ENCODE results near the gene EFL1. TPM values are rescaled to one million over a fixed set of nuclear protein-coding genes. Genes with fewer than 3 reads are reported as not detected.
"Not testable (repeated sequence)": the region's sequence is repeated elsewhere in the genome, so short reads cannot be mapped to it uniquely, and the experiment has no call there.

Gene EFL1
- total RNA-seq, 2 experiments from 2014 or later, result 23.7 to 25.6 TPM

GRCh38 chr15:82197733-82198594 lies 64.6 kb downstream of the EFL1 start:
- Mint-ChIP-seq H3K27me3 (no peaks in the 10 kb centered on the region), H3K4me1 (ENCODE audit: low read depth) (no peaks in the 10 kb centered on the region), H3K9me3 (no peaks in the 10 kb centered on the region), H3K36me3 (ENCODE audit: low read depth) (no peaks in the 10 kb centered on the region), H3K27ac (no peak overlapping the region), H3K4me3 (no peak overlapping the region)
- ATAC-seq (peak; percentile 84), DNase-seq (peak; percentile 80)
- intact Hi-C loops (cut with micrococcal nuclease), result loop anchor here (5.0 kb wide), 1 partner anchor 91 kb away; no protein-coding TSS in a partner anchor
- ChIA-PET POLR2A (no interaction called here), CTCF (interaction anchor here (0.7 to 1.2 kb wide), 6 partner anchors 8 to 716 kb away, joined by 3 to 7 read pairs (median 3); no protein-coding TSS in a partner anchor)
- TF ChIP-seq, protein P1, sequence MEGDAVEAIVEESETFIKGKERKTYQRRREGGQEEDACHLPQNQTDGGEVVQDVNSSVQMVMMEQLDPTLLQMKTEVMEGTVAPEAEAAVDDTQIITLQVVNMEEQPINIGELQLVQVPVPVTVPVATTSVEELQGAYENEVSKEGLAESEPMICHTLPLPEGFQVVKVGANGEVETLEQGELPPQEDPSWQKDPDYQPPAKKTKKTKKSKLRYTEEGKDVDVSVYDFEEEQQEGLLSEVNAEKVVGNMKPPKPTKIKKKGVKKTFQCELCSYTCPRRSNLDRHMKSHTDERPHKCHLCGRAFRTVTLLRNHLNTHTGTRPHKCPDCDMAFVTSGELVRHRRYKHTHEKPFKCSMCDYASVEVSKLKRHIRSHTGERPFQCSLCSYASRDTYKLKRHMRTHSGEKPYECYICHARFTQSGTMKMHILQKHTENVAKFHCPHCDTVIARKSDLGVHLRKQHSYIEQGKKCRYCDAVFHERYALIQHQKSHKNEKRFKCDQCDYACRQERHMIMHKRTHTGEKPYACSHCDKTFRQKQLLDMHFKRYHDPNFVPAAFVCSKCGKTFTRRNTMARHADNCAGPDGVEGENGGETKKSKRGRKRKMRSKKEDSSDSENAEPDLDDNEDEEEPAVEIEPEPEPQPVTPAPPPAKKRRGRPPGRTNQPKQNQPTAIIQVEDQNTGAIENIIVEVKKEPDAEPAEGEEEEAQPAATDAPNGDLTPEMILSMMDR (IDR thresholded peaks at IDR 0.05), result peak; percentile 71

- Mint-ChIP-seq H3K4me1 (ENCODE audit: low read depth) (no peaks in the 10 kb centered on the region), H3K27ac (no peak overlapping the region), H3K36me3 (ENCODE audit: low read depth) (no peaks in the 10 kb centered on the region), H3K9me3 (no peaks in the 10 kb centered on the region), H3K27me3 (no peaks in the 10 kb centered on the region), H3K4me3 (no peak overlapping the region)
- intact Hi-C loops (cut with micrococcal nuclease), result loop anchor here (5.0 kb wide), 1 partner anchor 89 kb away; no protein-coding TSS in a partner anchor
- TF ChIP-seq, protein P1 (IDR thresholded peaks at IDR 0.05), result no peak
- POLR2A ChIA-PET, result interaction anchor here (0.6 kb wide), 2 partner anchors 99 to 429 kb away, joined by 3 read pairs; no protein-coding TSS in a partner anchor
- DNase-seq, result no peak
- ATAC-seq, result no peak
- CTCF ChIA-PET, result interaction anchor here (1.0 to 3.5 kb wide), 2 partner anchors 41 to 87 kb away, joined by 3 to 15 read pairs; no protein-coding TSS in a partner anchor
Observed at GRCh38 chr15:82196353-82196752, 66.2 kb downstream of the EFL1 start.

GRCh38 chr15:82195818-82196217 lies 66.7 kb downstream of the EFL1 start:
- not testable (repeated sequence) for H3K27ac Mint-ChIP-seq; H3K9me3 Mint-ChIP-seq; H3K4me1 Mint-ChIP-seq (ENCODE audit: low read depth); H3K4me3 Mint-ChIP-seq; DNase-seq; ATAC-seq; H3K27me3 Mint-ChIP-seq; H3K36me3 Mint-ChIP-seq (ENCODE audit: low read depth)
- intact Hi-C loops (cut with micrococcal nuclease), result loop anchor here (5.0 kb wide), 1 partner anchor 89 kb away; no protein-coding TSS in a partner anchor
- POLR2A ChIA-PET, result interaction anchor here (0.6 kb wide), 2 partner anchors 99 to 429 kb away, joined by 3 read pairs; no protein-coding TSS in a partner anchor
- CTCF ChIA-PET, result interaction anchor here (3.5 kb wide), 1 partner anchor 87 kb away, joined by 15 read pairs; no protein-coding TSS in a partner anchor

DNA sequence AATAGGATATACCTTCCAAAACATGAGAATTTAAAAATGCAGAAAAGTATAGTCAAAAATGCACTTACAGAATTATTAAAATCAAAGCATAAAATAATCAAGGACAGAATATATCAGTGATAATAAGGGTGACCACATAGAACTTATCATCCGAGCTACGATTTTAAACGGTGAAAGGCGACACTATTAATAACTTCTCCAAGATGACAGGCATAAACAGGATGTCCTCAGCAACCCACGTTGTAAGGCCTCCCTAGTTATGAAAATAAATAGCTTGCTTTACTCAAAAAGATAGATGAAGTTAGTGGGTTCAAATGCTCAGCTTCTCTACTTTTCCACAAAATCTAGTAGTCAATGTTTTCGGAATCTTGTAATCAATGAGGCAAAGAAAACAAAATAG lies 68.0 kb downstream of the EFL1 start:
- H3K36me3 Mint-ChIP-seq (ENCODE audit: low read depth); H3K27me3 Mint-ChIP-seq; H3K9me3 Mint-ChIP-seq; H3K4me1 Mint-ChIP-seq (ENCODE audit: low read depth); H3K27ac Mint-ChIP-seq; POLR2A ChIA-PET; DNase-seq; intact Hi-C loops (cut with micrococcal nuclease); ATAC-seq; H3K4me3 Mint-ChIP-seq: not testable (repeated sequence)
- CTCF ChIA-PET, result interaction anchor here (3.5 kb wide), 1 partner anchor 85 kb away, joined by 15 read pairs; no protein-coding TSS in a partner anchor

GRCh38 chr15:82193435-82193834 lies 69.1 kb downstream of the EFL1 start:
- H3K36me3 Mint-ChIP-seq (ENCODE audit: low read depth); H3K27ac Mint-ChIP-seq; ATAC-seq; H3K9me3 Mint-ChIP-seq; H3K4me3 Mint-ChIP-seq; POLR2A ChIA-PET; H3K27me3 Mint-ChIP-seq; H3K4me1 Mint-ChIP-seq (ENCODE audit: low read depth); intact Hi-C loops (cut with micrococcal nuclease); DNase-seq: not testable (repeated sequence)
- CTCF ChIA-PET, result interaction anchor here (1.8 kb wide), 1 partner anchor 85 kb away, joined by 4 read pairs; no protein-coding TSS in a partner anchor

DNA sequence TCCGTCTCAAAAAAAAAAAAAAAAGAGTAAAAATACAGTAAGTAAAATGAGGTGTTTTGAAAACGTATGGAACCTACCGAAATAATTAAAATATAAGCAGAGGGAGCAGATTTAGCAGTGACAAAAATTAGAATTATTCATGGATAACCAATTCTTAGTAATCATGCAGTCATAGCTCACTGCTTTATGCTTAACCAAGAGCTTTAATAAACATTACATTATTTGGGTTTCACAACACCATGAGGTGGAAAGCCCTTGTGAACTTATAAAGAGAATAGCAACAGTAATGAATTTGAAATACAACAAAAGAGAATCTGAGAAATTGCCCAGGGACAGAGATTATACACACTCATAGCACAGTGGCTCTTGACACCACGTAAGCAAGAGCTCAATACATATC lies 70.1 kb downstream of the EFL1 start:
- POLR2A ChIA-PET; ATAC-seq; H3K4me1 Mint-ChIP-seq (ENCODE audit: low read depth); H3K9me3 Mint-ChIP-seq; DNase-seq; H3K36me3 Mint-ChIP-seq (ENCODE audit: low read depth); H3K27ac Mint-ChIP-seq; intact Hi-C loops (cut with micrococcal nuclease); H3K4me3 Mint-ChIP-seq; H3K27me3 Mint-ChIP-seq: not testable (repeated sequence)
- CTCF ChIA-PET, result interaction anchor here (1.8 kb wide), 1 partner anchor 84 kb away, joined by 4 read pairs; no protein-coding TSS in a partner anchor
